ENCODE measurements around the gene TMEM132D. TPM values are rescaled to one million over a fixed set of nuclear protein-coding genes. Genes with fewer than 3 reads are reported as not detected.

Gene TMEM132D
- total and polyA plus RNA-seq, 2 donors (not counting 3 experiments of a cell fraction or from before 2014, with no cell fraction given): not detected

GRCh38 chr12:129893691-129894090, 10.1 kb downstream of the TMEM132D start:
- Histone ChIP-seq H3K9me1 (replicated peaks; ENCODE audit: control insufficient read depth, extremely low read depth, insufficient read depth, low read length) (no peaks in the 10 kb centered on the region), H4K20me1 (replicated peaks; ENCODE audit: control insufficient read depth, extremely low read depth, insufficient read depth, low read length) (no peaks in the 10 kb centered on the region), H3K36me3 (ENCODE audit: control insufficient read depth in 2 of 2, extremely low read depth in 1 of 2, insufficient read depth in 2 of 2, low read length in 2 of 2) (no peaks in the 10 kb centered on the region), H3K4me2 (ENCODE audit: insufficient read depth, low read length) (no peak overlapping the region), H3K79me2 (ENCODE audit: control insufficient read depth, insufficient read depth, low read length) (no peaks in the 10 kb centered on the region), H3K27ac (ENCODE audit: insufficient read depth, low read depth, low read length) (no peak overlapping the region), H3K27me3 (ENCODE audit: control insufficient read depth in 2 of 2, insufficient read depth in 2 of 2, low read length in 2 of 2) (no peaks in the 10 kb centered on the region), H2AFZ (ENCODE audit: low read depth, low read length) (no peak overlapping the region), H3K4me1 (ENCODE audit: control insufficient read depth, extremely low read depth, insufficient read depth, low read length) (no peaks in the 10 kb centered on the region), H3K9ac (replicated peaks; ENCODE audit: extremely low read depth, insufficient read depth, low read length) (no peak overlapping the region), H3K9me3 (replicated peaks; ENCODE audit: control insufficient read depth, insufficient read depth, low read length) (peaks cover 15% of the 10 kb centered on the region), H3K4me3 (replicated peaks in 1 of 3; ENCODE audit: insufficient read depth in 1 of 3, low read depth in 1 of 3, low read length in 3 of 3) (no peak overlapping the region)
- FAIRE-seq (no peak), DNase-seq (ENCODE audit: low read depth, low spot score) (no peak)
- ChIA-PET POLR2A (no interaction called here), CTCF (no interaction called here)
- BruUV-seq (replicated peaks): no TSS peak
- no peak for TF ChIP-seq JUN (IDR thresholded peaks at IDR 0.05; ENCODE audit: borderline replicate concordance, insufficient read depth, insufficient read length, low read depth)
- no peak for TF ChIP-seq MYC (IDR thresholded peaks at IDR 0.05; ENCODE audit: low read depth, low read length)
- no peak for TF ChIP-seq FOS (IDR thresholded peaks at IDR 0.05; ENCODE audit: borderline replicate concordance, insufficient read depth, low read length)
- no peak for TF ChIP-seq GATA2 (IDR thresholded peaks at IDR 0.05; ENCODE audit: insufficient read depth, insufficient read length, low read depth, low read length)
- TF ChIP-seq POLR2AphosphoS5 (IDR thresholded peaks at IDR 0.05; ENCODE audit: insufficient read depth, low read depth, low read length): no peak
- TF ChIP-seq POLR2A (IDR thresholded peaks at IDR 0.05; ENCODE audit: low read depth, low read length): no peak
- TF ChIP-seq MAX (IDR thresholded peaks at IDR 0.05; ENCODE audit: insufficient read depth, insufficient read length): no peak
- TF ChIP-seq, protein P1, sequence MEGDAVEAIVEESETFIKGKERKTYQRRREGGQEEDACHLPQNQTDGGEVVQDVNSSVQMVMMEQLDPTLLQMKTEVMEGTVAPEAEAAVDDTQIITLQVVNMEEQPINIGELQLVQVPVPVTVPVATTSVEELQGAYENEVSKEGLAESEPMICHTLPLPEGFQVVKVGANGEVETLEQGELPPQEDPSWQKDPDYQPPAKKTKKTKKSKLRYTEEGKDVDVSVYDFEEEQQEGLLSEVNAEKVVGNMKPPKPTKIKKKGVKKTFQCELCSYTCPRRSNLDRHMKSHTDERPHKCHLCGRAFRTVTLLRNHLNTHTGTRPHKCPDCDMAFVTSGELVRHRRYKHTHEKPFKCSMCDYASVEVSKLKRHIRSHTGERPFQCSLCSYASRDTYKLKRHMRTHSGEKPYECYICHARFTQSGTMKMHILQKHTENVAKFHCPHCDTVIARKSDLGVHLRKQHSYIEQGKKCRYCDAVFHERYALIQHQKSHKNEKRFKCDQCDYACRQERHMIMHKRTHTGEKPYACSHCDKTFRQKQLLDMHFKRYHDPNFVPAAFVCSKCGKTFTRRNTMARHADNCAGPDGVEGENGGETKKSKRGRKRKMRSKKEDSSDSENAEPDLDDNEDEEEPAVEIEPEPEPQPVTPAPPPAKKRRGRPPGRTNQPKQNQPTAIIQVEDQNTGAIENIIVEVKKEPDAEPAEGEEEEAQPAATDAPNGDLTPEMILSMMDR (IDR thresholded peaks at IDR 0.05; ENCODE audit: extremely low read depth in 1 of 2, insufficient read depth in 1 of 2, low read depth in 1 of 2, low read length in 2 of 2): no peak
- intact Hi-C loops (cut with micrococcal nuclease): no loop called here
- dilution Hi-C loops (cut with MboI; ENCODE audit: extremely low pct_ligation_motif_present, low sequenced_read_pairs): no loop called here
